ENCODE measurements around the gene TRIM38. TPM values are rescaled to one million over a fixed set of nuclear protein-coding genes. Genes with fewer than 3 reads are reported as not detected.
A peak's percentile ranks its signal among the peaks of the same experiment; 100 is the strongest.

Gene TRIM38
- total RNA-seq (1 to 10 TPM; 1.5 to 5.8 (median 2.3) TPM), polyA plus RNA-seq (1 to 10 TPM; 2.4 to 2.9 TPM)

DNA sequence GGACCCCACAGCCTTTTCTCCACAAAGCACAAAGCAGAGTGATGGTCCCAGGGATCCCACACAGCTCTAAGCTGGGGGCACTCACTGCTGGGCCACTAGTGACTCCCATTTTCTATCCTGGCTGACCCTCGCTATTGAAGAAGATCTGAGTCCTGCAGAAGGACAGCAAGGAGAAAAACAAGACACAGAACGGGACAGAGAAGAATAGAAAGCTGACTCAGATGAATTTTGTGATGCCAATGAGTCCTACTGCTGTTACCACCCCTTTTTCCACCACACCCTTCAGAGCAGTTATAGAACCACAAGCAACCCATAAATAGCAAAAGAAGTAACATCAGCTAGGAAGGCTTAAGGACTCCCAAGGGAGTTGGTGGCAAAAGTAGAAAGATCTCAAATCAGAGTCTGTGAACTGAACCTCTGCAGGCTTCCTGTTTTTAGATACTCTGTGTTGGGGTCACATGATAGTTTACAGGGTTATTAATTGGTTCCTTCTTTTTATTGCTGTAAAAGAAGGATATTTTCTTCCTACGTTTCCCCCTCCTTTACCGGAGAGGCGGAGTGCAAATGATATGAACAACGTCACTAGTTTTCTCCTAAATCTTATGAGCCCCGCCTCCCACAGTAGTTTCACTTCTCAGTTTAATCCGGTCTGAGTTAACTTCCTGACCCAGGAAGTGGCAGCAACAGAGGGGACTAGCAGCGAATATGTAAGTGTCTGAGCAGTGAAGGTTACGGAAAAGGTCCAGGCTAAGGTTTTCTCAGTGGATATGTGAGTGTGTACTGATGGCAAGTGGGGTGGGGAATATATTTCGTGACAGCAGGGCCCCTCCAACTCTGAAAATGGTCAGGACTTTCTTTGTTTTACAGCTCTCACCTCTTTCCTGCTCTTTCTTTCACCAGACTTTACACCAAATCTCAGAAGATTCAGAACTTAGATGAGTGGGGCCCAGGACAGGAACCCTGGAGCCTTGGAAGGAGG is at the start of gene TRIM38:
TRIM38 (plus strand) TSS at position 654 of the 979 bp plus-strand sequence. CDS start 3,721 bp downstream, outside the sequence.
- Histone ChIP-seq H3K36me3 (no peaks in the 10 kb centered on the region), H3K27ac (peak within 1 kb of the TSS; percentile 27 to 86 (median 68)), H3K9me3 (no peaks in the 10 kb centered on the region), H3K27me3 (no peaks in the 10 kb centered on the region), H3K4me1 (peaks cover 0 to 13% (median 0%) of the 10 kb centered on the region in 3 donors), H3K4me3 (peak within 1 kb of the TSS; percentile 21 to 45 (median 33))
- FAIRE-seq: peak; percentile 86
- 16 to 22% methylated on average over 11 of the region's 11 CpGs for WGBS, 2 donors
- intact Hi-C loops (cut with DNase I): no loop called here
- ATAC-seq: peak; percentile 88 to 95 (median 94)
- DNase-seq: peak in 3 of 6 donors; percentile 46 to 81 (median 70)
- TF ChIP-seq CTCF (IDR thresholded peaks at IDR 0.05): no peak

GRCh38 chr6:25913741-25914140 is 48.9 kb upstream of the TRIM38 start:
- FAIRE-seq: no peak
- DNase-seq: no peak
- Histone ChIP-seq H3K9me3 (no peaks in the 10 kb centered on the region), H3K27me3 (no peaks in the 10 kb centered on the region), H3K4me3 (no peak overlapping the region), H3K27ac (no peak overlapping the region), H3K4me1 (no peaks in the 10 kb centered on the region), H3K36me3 (no peaks in the 10 kb centered on the region)
- TF ChIP-seq CTCF (IDR thresholded peaks at IDR 0.05): no peak
- WGBS, 2 donors: 75 to 77% methylated on average over 3 of the region's 3 CpGs
- ATAC-seq: no peak
- intact Hi-C loops (cut with DNase I): no loop called here

GRCh38 chr6:25916330-25916729 is 46.3 kb upstream of the TRIM38 start:
- no peak for ATAC-seq
- no peak for FAIRE-seq
- no peak for TF ChIP-seq CTCF (IDR thresholded peaks at IDR 0.05)
- 81 to 85% methylated on average over 3 of the region's 3 CpGs for WGBS, 2 donors
- Histone ChIP-seq H3K4me1 (no peaks in the 10 kb centered on the region), H3K4me3 (no peak overlapping the region), H3K9me3 (no peaks in the 10 kb centered on the region), H3K27me3 (no peaks in the 10 kb centered on the region), H3K36me3 (no peaks in the 10 kb centered on the region), H3K27ac (no peak overlapping the region)
- intact Hi-C loops (cut with DNase I): no loop called here
- no peak for DNase-seq

GRCh38 chr6:25916789-25917490 is 45.7 kb upstream of the TRIM38 start:
- no peaks in the 10 kb centered on the region for H3K9me3 ChIP-seq
- no peak overlapping the region for H3K4me3 ChIP-seq
- TF ChIP-seq CTCF (IDR thresholded peaks at IDR 0.05): no peak
- H3K27ac ChIP-seq: no peak overlapping the region
- H3K27me3 ChIP-seq: no peaks in the 10 kb centered on the region
- H3K4me1 ChIP-seq: no peaks in the 10 kb centered on the region
- ATAC-seq (no peak), DNase-seq (no peak), FAIRE-seq (no peak)
- WGBS, 2 donors: 73 to 76% methylated on average over 7 of the region's 7 CpGs
- intact Hi-C loops (cut with DNase I): no loop called here
- H3K36me3 ChIP-seq: no peaks in the 10 kb centered on the region

Measured in pancreas (tissue), 10 donors.